Adrenal gland (tissue), 5 donors: ENCODE results near the gene MYH13.

Source experiments
- CTCF ChIP-seq, 6 experiments: fragments of 450-650 bp in 4 of 6; fragments of 200-600 bp in 2 of 6; sonication (generic) in 1 of 6; IDR thresholded peaks; 1 replicate in 5 of 6; 2 replicates in 1 of 6; pipeline versions ENCODE4 v1.5.1 to v1.8.0; 2016 to 2021; ENCODE audit warnings: antibody characterized with exemption in 6 of 6, mild to moderate bottlenecking in 2 of 6, moderate library complexity in 1 of 6
- POLR2A ChIP-seq, 2 donors: fragments of 450-650 bp; IDR thresholded peaks; one replicate each; pipeline ENCODE4 v1.6.1; 2017; ENCODE audit warnings: antibody characterized with exemption in 2 of 2, mild to moderate bottlenecking in 2 of 2, moderate library complexity in 1 of 2
- donor health status: DM: no; HTN: no; CAD: no.

- no peak for TF ChIP-seq POLR2A (IDR thresholded peaks at IDR 0.05)
- no peak for TF ChIP-seq CTCF (IDR thresholded peaks at IDR 0.05)
These were observed 102.5 kb downstream of the MYH13 start for GRCh38 chr17:10270258-10270657.
